K562 (cell line): ENCODE data around the gene MGAT4C.

Source experiments
- DLX4 ChIP-seq: fragments of 250-450 bp; sonication (Bioruptor Pico); IDR thresholded peaks from 2 replicates; pipeline ENCODE4 v1.6.1; 2021; ENCODE audit warnings: mild to moderate bottlenecking
- EP300 ChIP-seq: IDR thresholded peaks from 2 replicates; pipeline ENCODE4 v1.6.1; 2012; ENCODE audit warnings: low read length, improper control_type of control experiment
- LEF1 ChIP-seq: fragments of 450-650 bp; IDR thresholded peaks from 2 replicates; pipeline ENCODE4 v1.6.1; 2016; ENCODE audit warnings: mild to moderate bottlenecking
- NR2C1 ChIP-seq, 2 experiments: fragments of 450-650 bp; IDR thresholded peaks; 2 replicates each; pipeline ENCODE4 v1.6.1; 2017; ENCODE audit warnings: mild to moderate bottlenecking in 2 of 2, antibody characterized with exemption in 1 of 2, inconsistent platforms in 1 of 2, missing compliant biosample characterization in 1 of 2, missing genetic modification characterization in 1 of 2
- PHTF2 ChIP-seq: fragments of 250-450 bp; sonication (Bioruptor Pico); IDR thresholded peaks from 2 replicates; pipeline ENCODE4 v1.5.0; 2021; ENCODE audit warnings: mild to moderate bottlenecking
- TF ChIP-seq, protein P1 (sequence below): sonication (generic); formaldehyde crosslinking; IDR thresholded peaks from 2 replicates; pipeline ENCODE4 v1.8.1; 2023; ENCODE audit warnings: mild to moderate bottlenecking, missing genetic modification reagents
- TF ChIP-seq, protein P2 (sequence below): sonication (generic); formaldehyde crosslinking; IDR thresholded peaks from 2 replicates; pipeline ENCODE4 v1.8.0; 2022; ENCODE audit warnings: mild to moderate bottlenecking, missing genetic modification reagents

DNA sequence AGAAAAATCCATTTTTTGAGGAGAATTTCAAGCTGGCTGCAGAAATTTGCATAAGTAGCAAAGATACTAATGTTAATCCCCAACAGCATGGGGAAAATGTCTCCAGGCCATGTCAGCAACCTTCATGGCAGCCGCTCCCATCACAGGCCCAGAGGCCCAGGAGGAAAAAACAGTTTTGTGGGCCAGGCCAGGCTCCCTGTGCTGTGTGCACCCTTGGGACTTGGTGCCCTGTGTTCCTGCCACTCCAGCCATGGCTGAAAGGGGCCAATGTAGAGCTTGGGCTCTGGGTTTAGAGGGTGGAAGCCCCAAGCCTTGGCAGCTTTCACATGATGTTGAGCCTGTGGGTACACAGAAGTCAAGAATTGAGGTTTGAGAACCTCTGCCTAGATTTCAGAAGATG lies 76.3 kb downstream of the MGAT4C start:
- TF ChIP-seq, protein P1, sequence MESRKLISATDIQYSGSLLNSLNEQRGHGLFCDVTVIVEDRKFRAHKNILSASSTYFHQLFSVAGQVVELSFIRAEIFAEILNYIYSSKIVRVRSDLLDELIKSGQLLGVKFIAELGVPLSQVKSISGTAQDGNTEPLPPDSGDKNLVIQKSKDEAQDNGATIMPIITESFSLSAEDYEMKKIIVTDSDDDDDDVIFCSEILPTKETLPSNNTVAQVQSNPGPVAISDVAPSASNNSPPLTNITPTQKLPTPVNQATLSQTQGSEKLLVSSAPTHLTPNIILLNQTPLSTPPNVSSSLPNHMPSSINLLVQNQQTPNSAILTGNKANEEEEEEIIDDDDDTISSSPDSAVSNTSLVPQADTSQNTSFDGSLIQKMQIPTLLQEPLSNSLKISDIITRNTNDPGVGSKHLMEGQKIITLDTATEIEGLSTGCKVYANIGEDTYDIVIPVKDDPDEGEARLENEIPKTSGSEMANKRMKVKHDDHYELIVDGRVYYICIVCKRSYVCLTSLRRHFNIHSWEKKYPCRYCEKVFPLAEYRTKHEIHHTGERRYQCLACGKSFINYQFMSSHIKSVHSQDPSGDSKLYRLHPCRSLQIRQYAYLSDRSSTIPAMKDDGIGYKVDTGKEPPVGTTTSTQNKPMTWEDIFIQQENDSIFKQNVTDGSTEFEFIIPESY (CRISPR knock-in tag), result no peak
- TF ChIP-seq, protein P2, sequence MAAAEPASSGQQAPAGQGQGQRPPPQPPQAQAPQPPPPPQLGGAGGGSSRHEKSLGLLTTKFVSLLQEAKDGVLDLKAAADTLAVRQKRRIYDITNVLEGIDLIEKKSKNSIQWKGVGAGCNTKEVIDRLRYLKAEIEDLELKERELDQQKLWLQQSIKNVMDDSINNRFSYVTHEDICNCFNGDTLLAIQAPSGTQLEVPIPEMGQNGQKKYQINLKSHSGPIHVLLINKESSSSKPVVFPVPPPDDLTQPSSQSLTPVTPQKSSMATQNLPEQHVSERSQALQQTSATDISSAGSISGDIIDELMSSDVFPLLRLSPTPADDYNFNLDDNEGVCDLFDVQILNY (CRISPR knock-in tag), result no peak
- TF ChIP-seq DLX4 (CRISPR knock-in tag), result no peak
- no peak for TF ChIP-seq PHTF2
- TF ChIP-seq EP300, result no peak
- TF ChIP-seq LEF1, result no peak
- TF ChIP-seq NR2C1 (IDR thresholded peaks at IDR 0.05), result no peak
- no peak for TF ChIP-seq NR2C1 (tag; IDR thresholded peaks at IDR 0.05)
